Measurements from ENCODE around the gene ANO2.

The ANO2 gene

GRCh38 chr12:5964913-5965900 lies 20.1 kb upstream of the ANO2 start:
- DNase-seq (ENCODE audit: low read depth in 3 of 3, low spot score in 1 of 3), result no peak

- no peak for DNase-seq (ENCODE audit: low read depth in 3 of 3, low spot score in 1 of 3)
These were observed 18.5 kb upstream of the ANO2 start for GRCh38 chr12:5963515-5963914.

GRCh38 chr12:5960783-5961182 lies 15.7 kb upstream of the ANO2 start:
- DNase-seq (ENCODE audit: low read depth in 3 of 3, low spot score in 1 of 3), result no peak

- DNase-seq (ENCODE audit: low read depth in 3 of 3, low spot score in 1 of 3), result no peak
These were observed 11.9 kb upstream of the ANO2 start for GRCh38 chr12:5956987-5957386.

GRCh38 chr12:5954661-5955060 lies 9.6 kb upstream of the ANO2 start:
- no peak for DNase-seq (ENCODE audit: low read depth in 3 of 3, low spot score in 1 of 3)

- DNase-seq (ENCODE audit: low read depth in 3 of 3, low spot score in 1 of 3), result no peak
These were observed 9.0 kb upstream of the ANO2 start for GRCh38 chr12:5953835-5954586.

GRCh38 chr12:5952031-5952430 lies 7.0 kb upstream of the ANO2 start:
- DNase-seq (ENCODE audit: low read depth in 3 of 3, low spot score in 1 of 3), result no peak

GRCh38 chr12:5948696-5949095 lies 3.6 kb upstream of the ANO2 start:
- DNase-seq (ENCODE audit: low read depth in 3 of 3, low spot score in 1 of 3), result no peak

- DNase-seq (ENCODE audit: low read depth in 3 of 3, low spot score in 1 of 3), result no peak
These were observed 1.9 kb upstream of the ANO2 start for GRCh38 chr12:5947006-5947405.

- no peak for DNase-seq (ENCODE audit: low read depth in 3 of 3, low spot score in 1 of 3)
These were observed 1.3 kb upstream of the ANO2 start for GRCh38 chr12:5946388-5946787.

GRCh38 chr12:5944688-5945070 lies 380 bp downstream of the ANO2 start:
- DNase-seq (ENCODE audit: low read depth in 3 of 3, low spot score in 1 of 3), result no peak

- no peak for DNase-seq (ENCODE audit: low read depth in 3 of 3, low spot score in 1 of 3)
These were observed 1.0 kb downstream of the ANO2 start for GRCh38 chr12:5944053-5944452.

- DNase-seq (ENCODE audit: low read depth in 3 of 3, low spot score in 1 of 3), result no peak
These were observed 3.2 kb downstream of the ANO2 start for GRCh38 chr12:5941907-5942306.

GRCh38 chr12:5927732-5928516 lies 17.1 kb downstream of the ANO2 start:
- no peak for DNase-seq (ENCODE audit: low read depth in 3 of 3, low spot score in 1 of 3)

GRCh38 chr12:5925646-5926045 lies 19.4 kb downstream of the ANO2 start:
- no peak for DNase-seq (ENCODE audit: low read depth in 3 of 3, low spot score in 1 of 3)

GRCh38 chr12:5924342-5924741 lies 20.7 kb downstream of the ANO2 start:
- no peak for DNase-seq (ENCODE audit: low read depth in 3 of 3, low spot score in 1 of 3)

- no peak for DNase-seq (ENCODE audit: low read depth in 3 of 3, low spot score in 1 of 3)
These were observed 21.3 kb downstream of the ANO2 start for GRCh38 chr12:5923751-5924150.

GRCh38 chr12:5923043-5923605 lies 21.9 kb downstream of the ANO2 start:
- no peak for DNase-seq (ENCODE audit: low read depth in 3 of 3, low spot score in 1 of 3)

GRCh38 chr12:5921966-5922899 lies 22.8 kb downstream of the ANO2 start:
- no peak for DNase-seq (ENCODE audit: low read depth in 3 of 3, low spot score in 1 of 3)
